SU-DHL-6 (cell line): ENCODE data around the gene HP1BP3.

Experiments used
- H2AFZ ChIP-seq: fragments of 200-600 bp; sonication (generic); 2 replicates; pipeline ENCODE4 v1.6.1; 2014; ENCODE audit warnings: low read depth, mild to moderate bottlenecking, moderate library complexity, mixed read lengths, antibody characterized with exemption, low read length; ENCODE audit not compliant: severe bottlenecking
- H3F3A ChIP-seq: fragments of 200-600 bp; shearing (Covaris generic); 2 replicates; pipeline ENCODE4 v1.6.0; 2016; ENCODE audit warnings: antibody characterized with exemption, mild to moderate bottlenecking; ENCODE audit not compliant: insufficient read depth
- H3K27ac ChIP-seq: fragments of 200-600 bp; sonication (generic); 2 replicates; pipeline ENCODE4 v1.5.1; 2016; ENCODE audit warnings: low read depth, mild to moderate bottlenecking, low read length, moderate library complexity, mixed read lengths
- H3K27me3 ChIP-seq: fragments of 200-600 bp; sonication (generic), shearing (Covaris generic); 2 replicates; pipeline ENCODE4 v1.6.0; 2014; ENCODE audit warnings: mild to moderate bottlenecking, low read length
- H3K36me3 ChIP-seq: fragments of 200-600 bp; sonication (generic); 2 replicates; pipeline ENCODE4 v1.6.1; 2014; ENCODE audit warnings: mild to moderate bottlenecking, low read length, mixed read lengths
- H3K4me2 ChIP-seq: fragments of 300-600, 200-600 bp; shearing (Covaris generic), sonication (generic); 2 replicates; pipeline ENCODE4 v1.6.0; 2014; ENCODE audit warnings: low read length, low read depth, mild to moderate bottlenecking; ENCODE audit not compliant: poor library complexity, severe bottlenecking
- H3K4me3 ChIP-seq: fragments of 200-600 bp; sonication (generic); 2 replicates; pipeline ENCODE4 v1.5.1; 2014; ENCODE audit warnings: antibody characterized with exemption, low read length, mild to moderate bottlenecking, mixed read lengths; ENCODE audit not compliant: insufficient read depth, poor library complexity, severe bottlenecking
- H3K79me2 ChIP-seq: fragments of 200-600 bp; sonication (generic); 2 replicates; pipeline ENCODE4 v1.6.1; 2014; ENCODE audit warnings: mild to moderate bottlenecking, low read length, moderate library complexity; ENCODE audit not compliant: insufficient read depth
- H3K9ac ChIP-seq: fragments of 200-600 bp; sonication (generic); 2 replicates; pipeline ENCODE4 v1.7.0; 2014; ENCODE audit warnings: mild to moderate bottlenecking, low read length
- H3K9me2 ChIP-seq: fragments of 200-600 bp; sonication (generic); replicated peaks from 2 replicates; pipeline ENCODE4 v1.6.1; 2014; ENCODE audit warnings: low read length; ENCODE audit not compliant: insufficient read depth
- H3K9me3 ChIP-seq: fragments of 200-600 bp; sonication (generic); 2 replicates; pipeline ENCODE4 v1.6.1; 2014; ENCODE audit warnings: low read length, mixed read lengths; ENCODE audit not compliant: insufficient read depth
- H4K20me1 ChIP-seq: fragments of 200-600 bp; sonication (generic); 2 replicates; pipeline ENCODE4 v1.6.1; 2014; ENCODE audit warnings: low read depth, mild to moderate bottlenecking, antibody characterized with exemption, low read length, moderate library complexity, mixed read lengths
- CTCF ChIP-seq: fragments of 200-600 bp; sonication (generic); IDR thresholded peaks from one replicate; pipeline ENCODE4 v1.5.1; 2017; ENCODE audit warnings: antibody characterized with exemption, mild to moderate bottlenecking, low read length, moderate library complexity; ENCODE audit not compliant: insufficient read depth, poor library complexity, severe bottlenecking
- EZH2phosphoT487 ChIP-seq: fragments of 200-600 bp; sonication (generic), shearing (Covaris generic); conservative IDR thresholded peaks from 2 replicates; pipeline ENCODE4 v1.6.1; 2018; ENCODE audit warnings: mild to moderate bottlenecking, antibody characterized with exemption, low read length, moderate library complexity, mixed read lengths

HP1BP3 gene

DNA sequence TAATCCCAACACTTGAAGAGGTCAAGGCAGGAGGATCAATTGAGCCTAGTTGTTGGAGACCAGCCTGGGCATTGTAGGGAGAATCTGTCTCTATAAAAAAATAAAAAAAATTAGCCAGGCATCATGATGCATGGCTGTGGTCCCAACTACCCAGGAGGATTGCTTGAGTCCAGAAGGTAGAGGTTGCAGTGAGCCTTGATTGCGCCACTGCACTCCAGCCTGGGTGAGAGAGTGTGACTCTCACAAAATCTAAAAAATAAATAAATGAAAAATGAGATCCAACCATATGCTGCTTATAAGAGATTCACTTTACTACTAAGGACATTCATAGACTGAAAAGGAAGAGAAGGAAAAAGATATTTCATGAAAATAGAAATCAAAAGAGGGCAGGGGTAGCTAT, 47.1 kb upstream of the HP1BP3 start:
- Histone ChIP-seq H3K27ac (no peak overlapping the region), H3K9me3 (no peaks in the 10 kb centered on the region), H2AFZ (no peak overlapping the region), H3K4me3 (no peak overlapping the region), H3K9ac (no peak overlapping the region), H3K4me2 (no peak overlapping the region), H3K36me3 (peaks cover 16% of the 10 kb centered on the region), H3K27me3 (no peaks in the 10 kb centered on the region), H4K20me1 (no peaks in the 10 kb centered on the region), H3K9me2 (no peaks in the 10 kb centered on the region), H3F3A (no peaks in the 10 kb centered on the region), H3K79me2 (no peaks in the 10 kb centered on the region)
- TF ChIP-seq EZH2phosphoT487 (no peak), CTCF (no peak)

DNA sequence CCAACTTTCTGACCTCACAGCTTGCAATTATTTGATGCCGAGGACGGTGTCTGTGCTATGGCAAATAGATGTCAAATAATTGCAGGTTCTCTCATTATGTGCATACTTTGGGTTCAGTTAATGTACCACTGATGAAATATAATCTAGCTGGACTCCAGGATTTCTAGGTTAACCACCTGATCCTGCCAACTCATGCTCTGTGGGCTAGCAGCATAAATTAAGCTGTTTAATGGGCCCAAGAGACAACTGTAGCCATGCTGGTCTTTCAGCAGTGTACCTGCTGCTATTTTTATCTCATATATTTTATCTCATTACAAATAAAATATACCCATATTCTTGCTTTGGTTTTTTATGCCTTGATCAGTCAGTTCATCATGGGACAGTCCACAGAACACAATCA, 43.3 kb upstream of the HP1BP3 start:
- Histone ChIP-seq H4K20me1 (no peaks in the 10 kb centered on the region), H3K27me3 (no peaks in the 10 kb centered on the region), H3F3A (no peaks in the 10 kb centered on the region), H3K9me3 (no peaks in the 10 kb centered on the region), H2AFZ (no peak overlapping the region), H3K4me2 (no peak overlapping the region), H3K36me3 (peaks cover 11% of the 10 kb centered on the region), H3K27ac (no peak overlapping the region), H3K4me3 (no peak overlapping the region), H3K9ac (no peak overlapping the region), H3K79me2 (no peaks in the 10 kb centered on the region), H3K9me2 (no peaks in the 10 kb centered on the region)
- TF ChIP-seq EZH2phosphoT487 (no peak), CTCF (no peak)

DNA sequence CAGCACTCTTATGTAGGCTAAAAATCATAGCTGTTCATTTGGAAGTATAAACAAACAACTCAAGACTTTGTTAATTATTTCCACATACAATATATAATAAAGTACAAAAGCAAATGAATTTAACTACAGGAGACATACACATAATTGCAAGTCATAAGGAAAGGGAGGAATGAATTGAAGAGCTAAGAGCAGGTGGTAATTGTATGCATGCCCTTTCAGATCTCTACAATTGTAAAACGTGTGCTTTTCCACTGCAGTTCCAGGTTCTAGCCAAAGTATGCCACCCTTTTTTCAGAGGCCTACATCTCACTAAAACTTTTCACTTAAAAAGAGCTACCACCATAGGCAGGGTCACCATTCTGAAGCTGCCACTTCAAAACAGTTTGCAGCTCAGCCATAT, 42.8 kb upstream of the HP1BP3 start:
- H3K4me2 ChIP-seq = no peak overlapping the region
- no peak overlapping the region for H3K9ac ChIP-seq
- H3K36me3 ChIP-seq = peaks cover 7% of the 10 kb centered on the region
- no peaks in the 10 kb centered on the region for H3K27me3 ChIP-seq
- no peak overlapping the region for H3K27ac ChIP-seq
- TF ChIP-seq EZH2phosphoT487 (no peak), CTCF (no peak)
- H4K20me1 ChIP-seq = no peaks in the 10 kb centered on the region
- no peaks in the 10 kb centered on the region for H3K9me3 ChIP-seq
- H3K4me3 ChIP-seq = no peak overlapping the region
- H3K79me2 ChIP-seq = no peaks in the 10 kb centered on the region
- H3F3A ChIP-seq = no peaks in the 10 kb centered on the region
- H2AFZ ChIP-seq = no peak overlapping the region
- no peaks in the 10 kb centered on the region for H3K9me2 ChIP-seq
